GM23248 (cell line): ENCODE results near the gene PAFAH1B1.
"Not testable (repeated sequence)": the region's sequence is repeated elsewhere in the genome, so short reads cannot be mapped to it uniquely, and the experiment has no call there.

ENCODE experiments used
- EZH2 ChIP-seq: fragments of 200-600 bp; sonication (generic); IDR thresholded peaks from 2 replicates; pipeline ENCODE4 v1.6.1; 2018; ENCODE audit warnings: antibody characterized with exemption, mild to moderate bottlenecking; ENCODE audit not compliant: insufficient read depth, poor library complexity, severe bottlenecking
- EZH2phosphoT487 ChIP-seq: fragments of 200-600 bp; sonication (generic); IDR thresholded peaks from 2 replicates; pipeline ENCODE4 v1.6.1; 2018; ENCODE audit warnings: antibody characterized with exemption, moderate library complexity, mild to moderate bottlenecking, low read depth; ENCODE audit not compliant: insufficient read depth

DNA sequence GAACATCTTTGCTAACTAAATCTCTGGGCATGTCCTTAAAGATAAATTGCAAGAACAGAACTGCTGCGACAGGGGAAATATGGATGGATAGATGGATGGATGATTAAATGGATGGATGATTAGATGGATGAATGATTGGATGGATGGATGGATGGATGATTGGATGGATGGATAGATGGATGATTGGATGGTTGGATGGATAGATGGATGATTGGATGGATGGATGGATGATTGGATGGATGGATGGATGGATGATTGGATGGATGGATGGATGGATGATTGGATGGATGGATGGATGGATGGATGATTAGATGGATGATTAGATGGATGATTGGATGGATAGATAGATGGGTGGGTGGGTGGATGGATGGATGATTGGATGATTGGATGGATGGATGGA, 85.8 kb downstream of the PAFAH1B1 start:
- TF ChIP-seq EZH2, EZH2phosphoT487: not testable (repeated sequence)
